Mammary epithelial cell (primary cell): ENCODE measurements around the gene DENND2D.

Experiments
- EZH2 ChIP-seq: IDR thresholded peaks from 2 replicates; pipeline ENCODE4 v1.6.1; 2012; ENCODE audit warnings: low read length, inconsistent platforms, borderline replicate concordance
- TF ChIP-seq, protein P1 (sequence below), 2 donors: IDR thresholded peaks in 1 of 2; conservative IDR thresholded peaks in 1 of 2; 2 replicates each; pipeline ENCODE4 v1.5.1; 2011 to 2012; ENCODE audit warnings: inconsistent platforms in 2 of 2, low read length in 2 of 2, mild to moderate bottlenecking in 2 of 2, control low read depth in 1 of 2, low read depth in 1 of 2; ENCODE audit not compliant: insufficient read depth in 1 of 2; ENCODE audit errors: extremely low read depth in 1 of 2

DNA sequence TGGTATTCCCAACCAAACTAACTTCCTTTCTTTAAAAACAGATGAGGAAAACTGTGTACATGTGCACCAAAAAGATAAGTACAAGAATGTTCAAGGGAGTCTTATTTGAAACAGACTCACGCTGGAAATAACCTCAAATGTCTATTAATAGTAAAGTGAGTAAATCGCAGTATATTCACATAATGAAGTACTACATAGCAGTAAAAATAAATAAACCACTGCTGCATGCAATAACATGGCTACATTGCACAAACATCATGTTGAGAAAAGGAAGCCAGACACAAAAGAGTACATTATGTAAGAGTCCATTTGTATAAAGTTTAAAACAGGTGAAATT is 5.2 kb upstream of the DENND2D start:
- TF ChIP-seq, protein P1, sequence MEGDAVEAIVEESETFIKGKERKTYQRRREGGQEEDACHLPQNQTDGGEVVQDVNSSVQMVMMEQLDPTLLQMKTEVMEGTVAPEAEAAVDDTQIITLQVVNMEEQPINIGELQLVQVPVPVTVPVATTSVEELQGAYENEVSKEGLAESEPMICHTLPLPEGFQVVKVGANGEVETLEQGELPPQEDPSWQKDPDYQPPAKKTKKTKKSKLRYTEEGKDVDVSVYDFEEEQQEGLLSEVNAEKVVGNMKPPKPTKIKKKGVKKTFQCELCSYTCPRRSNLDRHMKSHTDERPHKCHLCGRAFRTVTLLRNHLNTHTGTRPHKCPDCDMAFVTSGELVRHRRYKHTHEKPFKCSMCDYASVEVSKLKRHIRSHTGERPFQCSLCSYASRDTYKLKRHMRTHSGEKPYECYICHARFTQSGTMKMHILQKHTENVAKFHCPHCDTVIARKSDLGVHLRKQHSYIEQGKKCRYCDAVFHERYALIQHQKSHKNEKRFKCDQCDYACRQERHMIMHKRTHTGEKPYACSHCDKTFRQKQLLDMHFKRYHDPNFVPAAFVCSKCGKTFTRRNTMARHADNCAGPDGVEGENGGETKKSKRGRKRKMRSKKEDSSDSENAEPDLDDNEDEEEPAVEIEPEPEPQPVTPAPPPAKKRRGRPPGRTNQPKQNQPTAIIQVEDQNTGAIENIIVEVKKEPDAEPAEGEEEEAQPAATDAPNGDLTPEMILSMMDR (conservative IDR thresholded peaks at IDR 0.05 in 1 of 2, IDR thresholded peaks at IDR 0.05 in 1 of 2; ENCODE audit: extremely low read depth in 1 of 2, insufficient read depth in 1 of 2, low read depth in 1 of 2, low read length in 2 of 2), result no peak
- TF ChIP-seq EZH2, result no peak
